GM18870 (cell line): ENCODE measurements around the gene PPM1D.
"Not testable (repeated sequence)": the region's sequence is repeated elsewhere in the genome, so short reads cannot be mapped to it uniquely, and the experiment has no call there.

Experiments
- ATAC-seq: cut with Tn5 transposase; IDR thresholded peaks from one replicate; pipeline ENCODE4 v1.9.1; 2021; ENCODE audit warnings: moderate library complexity; ENCODE audit not compliant: unreplicated experiment

PPM1D gene

DNA sequence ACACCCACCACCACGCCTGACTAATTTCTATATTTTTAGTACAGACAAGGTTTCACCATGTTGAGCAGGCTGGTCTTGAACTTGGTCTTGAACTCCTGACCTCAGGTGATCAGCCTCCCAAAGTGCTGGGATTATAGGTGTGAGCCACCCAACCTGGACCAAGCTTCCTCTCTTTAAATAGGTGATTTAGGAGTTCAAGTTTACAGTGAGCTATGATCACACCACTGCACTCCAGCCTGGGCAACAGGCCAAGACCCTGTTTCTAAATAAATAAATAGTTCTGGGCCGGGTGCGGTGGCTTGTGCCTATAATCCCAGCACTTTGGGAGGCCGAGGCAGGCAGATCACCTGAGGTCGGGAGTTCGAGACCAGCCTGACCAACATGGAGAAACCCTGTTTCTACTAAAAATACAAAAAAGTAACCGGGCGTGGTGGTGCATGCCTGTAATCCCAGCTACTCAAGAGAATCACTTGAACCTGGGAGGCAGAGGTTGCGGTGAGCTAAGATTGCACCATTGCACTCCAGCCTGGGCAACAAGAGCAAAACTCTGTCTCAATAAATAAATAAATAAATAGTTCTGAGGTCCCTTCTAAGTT is 6.5 kb upstream of the PPM1D start:
- not testable (repeated sequence) for ATAC-seq

DNA sequence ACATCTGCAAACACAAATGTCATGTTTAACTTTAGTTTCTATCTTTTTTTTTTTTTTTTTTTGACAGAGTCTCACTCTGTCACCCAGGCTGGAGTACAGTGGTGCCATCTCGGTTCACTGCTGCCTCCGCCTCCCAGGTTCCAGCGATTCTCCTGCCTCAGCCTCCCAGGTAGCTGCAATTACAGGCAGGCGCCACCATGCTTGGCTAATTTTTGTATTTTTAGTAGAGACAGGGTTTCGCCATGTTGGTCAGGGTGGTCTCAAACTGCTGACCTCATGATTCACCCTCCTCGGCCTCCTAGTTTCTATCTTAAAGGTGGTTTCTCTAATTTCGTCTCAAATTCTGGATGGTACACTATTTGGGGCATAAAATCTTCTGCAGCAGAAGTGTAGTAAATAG is 5.8 kb upstream of the PPM1D start:
- not testable (repeated sequence) for ATAC-seq

DNA sequence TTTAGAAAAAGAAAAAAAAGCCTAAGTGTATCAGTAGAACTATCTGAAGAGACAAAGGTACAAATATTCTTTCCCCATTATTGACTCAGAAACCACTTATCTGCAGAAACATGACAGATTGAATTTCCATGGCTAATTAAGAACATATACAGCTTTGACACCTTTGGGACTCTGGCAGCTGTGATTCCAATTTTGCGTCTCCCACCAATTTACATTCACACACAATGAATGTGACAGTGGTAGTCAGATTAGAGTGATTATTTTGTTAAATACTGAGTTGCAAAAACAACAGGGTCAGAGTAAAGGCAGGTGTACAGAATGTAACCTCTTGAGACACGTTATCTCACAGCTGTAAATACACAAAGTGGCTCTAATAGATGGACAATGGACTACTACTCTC is 5.3 kb upstream of the PPM1D start:
- ATAC-seq, result no peak

DNA sequence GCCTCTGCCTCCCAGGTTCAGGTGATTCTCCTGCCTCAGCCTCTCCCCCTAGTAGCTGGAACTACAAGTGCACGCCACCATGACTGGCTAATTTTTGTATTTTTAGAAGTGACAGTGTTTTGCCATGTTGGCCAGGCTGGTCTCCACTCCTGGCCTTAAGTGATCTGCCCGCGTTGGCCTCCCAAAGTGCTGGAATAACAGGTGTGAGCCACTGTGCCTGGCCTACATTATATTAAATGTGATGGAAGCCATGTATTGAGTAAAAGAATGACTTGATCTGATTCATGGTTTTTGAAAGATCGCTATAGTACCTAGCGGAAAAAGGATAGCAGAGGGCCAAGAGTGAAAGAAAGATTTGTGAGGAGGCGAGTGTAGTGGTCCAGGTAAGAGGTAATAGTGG is 2.7 kb upstream of the PPM1D start:
- no peak for ATAC-seq

DNA sequence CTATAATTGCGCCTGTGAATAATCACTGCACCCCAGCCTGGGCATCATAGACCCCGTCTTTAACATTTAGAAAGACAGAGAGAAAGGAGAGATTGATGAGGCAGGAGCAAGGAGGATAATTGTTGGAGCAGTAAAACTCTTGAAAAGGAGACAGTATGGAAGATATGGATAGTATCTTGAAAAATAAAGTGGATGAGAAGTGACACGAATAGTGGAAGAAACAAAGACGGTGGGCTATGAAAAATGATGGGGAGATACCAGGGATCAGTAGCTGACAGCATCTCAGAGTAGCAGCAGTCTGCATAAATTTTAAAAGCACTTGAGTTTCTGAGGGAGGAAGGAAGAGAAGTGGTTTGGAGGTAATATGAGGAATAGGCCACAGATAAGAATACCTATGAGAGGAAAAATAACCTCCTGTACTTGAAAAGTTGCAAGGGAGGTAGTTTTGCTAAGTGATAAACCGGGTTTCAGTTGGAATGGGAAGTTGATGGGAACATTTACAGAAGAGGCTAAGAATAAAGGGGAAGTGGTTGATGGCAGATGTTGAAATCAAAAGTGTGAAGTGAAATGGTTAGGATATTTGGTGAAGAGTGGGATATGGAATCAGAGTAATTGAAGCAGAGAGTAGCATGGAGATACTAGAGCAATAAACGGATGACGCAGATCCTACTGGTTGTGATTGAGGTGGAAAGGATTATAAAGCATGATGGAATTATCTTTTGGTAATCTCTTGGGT is 1.8 kb upstream of the PPM1D start:
- no peak for ATAC-seq

DNA sequence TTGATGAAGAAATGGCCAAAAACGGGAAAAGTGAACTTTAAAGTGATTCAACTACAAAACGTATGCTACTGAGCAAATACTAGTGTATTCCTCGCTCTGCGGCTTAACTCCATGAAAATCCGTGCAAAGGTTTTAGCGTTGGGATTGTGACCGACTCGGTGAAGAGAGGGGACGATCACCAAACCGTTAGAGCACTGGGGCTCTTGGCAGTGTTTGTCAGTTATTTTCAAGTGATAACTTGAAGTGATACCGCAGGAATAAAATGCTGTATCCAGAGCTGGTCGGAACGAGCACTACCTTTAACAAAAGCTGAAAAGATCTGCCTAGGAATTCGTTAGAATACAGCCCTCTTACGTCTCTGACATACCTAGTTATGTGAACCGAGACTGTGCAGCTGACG is 773 bp upstream of the PPM1D start:
- ATAC-seq, result no peak

DNA sequence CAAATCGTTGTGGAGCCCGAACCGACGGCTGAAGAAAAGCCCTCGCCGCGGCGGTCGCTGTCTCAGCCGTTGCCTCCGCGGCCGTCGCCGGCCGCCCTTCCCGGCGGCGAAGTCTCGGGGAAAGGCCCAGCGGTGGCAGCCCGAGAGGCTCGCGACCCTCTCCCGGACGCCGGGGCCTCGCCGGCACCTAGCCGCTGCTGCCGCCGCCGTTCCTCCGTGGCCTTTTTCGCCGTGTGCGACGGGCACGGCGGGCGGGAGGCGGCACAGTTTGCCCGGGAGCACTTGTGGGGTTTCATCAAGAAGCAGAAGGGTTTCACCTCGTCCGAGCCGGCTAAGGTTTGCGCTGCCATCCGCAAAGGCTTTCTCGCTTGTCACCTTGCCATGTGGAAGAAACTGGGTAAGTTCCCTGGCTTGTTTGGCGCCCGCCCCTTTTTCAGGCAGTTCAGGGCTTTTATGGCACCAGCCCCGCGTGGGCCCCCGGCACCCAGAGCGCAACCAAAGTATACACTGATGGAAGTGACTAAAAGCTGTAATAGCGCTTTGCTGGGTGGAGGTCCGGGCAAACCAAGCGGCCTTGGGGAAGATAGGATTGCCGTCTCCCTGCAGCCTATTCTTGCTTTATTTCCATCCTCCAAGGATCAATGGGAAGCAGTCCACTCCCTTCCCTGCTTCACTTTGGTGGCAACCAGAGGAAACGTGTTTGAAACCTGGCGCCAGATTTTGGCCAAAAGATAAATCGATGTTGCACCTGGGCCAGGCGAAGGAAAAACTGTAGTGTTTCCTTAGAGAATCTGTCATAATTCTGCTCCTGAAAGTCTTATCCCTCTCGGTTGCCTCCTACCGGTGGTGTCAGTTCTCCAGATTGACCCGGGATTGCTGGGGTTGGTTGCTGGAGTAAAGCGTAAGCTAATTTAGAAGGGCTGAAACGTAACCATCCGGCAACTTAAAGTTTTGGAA is 775 bp downstream of the PPM1D start:
- peak; percentile 9 for ATAC-seq

DNA sequence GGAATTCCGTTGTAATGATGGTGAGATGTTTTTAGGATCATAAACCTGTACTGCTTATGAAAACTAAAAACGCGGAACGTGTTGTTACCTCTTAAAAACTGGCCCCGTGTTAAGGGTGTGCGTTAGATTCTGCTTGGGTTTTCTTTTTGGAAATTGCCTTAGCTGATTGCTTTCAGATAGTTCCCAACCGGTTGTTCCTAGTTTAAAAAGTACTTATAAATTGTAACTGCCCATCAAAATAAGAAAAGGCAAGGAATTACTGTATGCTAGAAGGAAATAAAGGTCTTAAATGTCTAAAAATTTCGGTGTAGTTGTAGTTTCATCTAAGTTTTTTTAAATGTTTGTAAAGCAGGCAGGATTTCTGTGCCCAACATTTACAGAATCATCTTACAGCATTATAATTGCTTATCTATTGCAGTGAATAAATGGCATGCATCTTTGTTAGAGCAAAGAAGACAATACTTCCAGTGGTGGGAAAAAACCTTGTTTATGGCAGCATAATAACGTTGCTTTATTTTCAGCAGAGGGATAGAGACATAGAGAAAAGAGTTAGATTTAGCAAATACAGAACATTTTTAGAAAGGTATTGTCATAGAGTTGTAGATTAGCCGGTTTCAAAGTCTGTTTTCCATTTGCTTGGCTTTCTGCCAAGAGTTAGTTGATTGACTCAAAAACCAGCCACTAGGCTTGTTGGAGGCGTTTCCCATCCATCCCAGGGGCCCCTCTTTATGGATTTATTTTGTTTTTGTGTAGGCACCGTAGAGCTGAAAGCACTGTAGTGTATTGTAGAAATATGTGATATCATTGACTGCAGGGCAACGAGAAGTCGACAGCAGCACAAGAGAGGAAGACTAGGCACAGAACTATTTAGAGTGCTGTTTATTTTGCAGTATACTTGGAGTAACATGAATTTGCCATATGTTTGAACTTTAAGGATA is 1.7 kb downstream of the PPM1D start:
- no peak for ATAC-seq

DNA sequence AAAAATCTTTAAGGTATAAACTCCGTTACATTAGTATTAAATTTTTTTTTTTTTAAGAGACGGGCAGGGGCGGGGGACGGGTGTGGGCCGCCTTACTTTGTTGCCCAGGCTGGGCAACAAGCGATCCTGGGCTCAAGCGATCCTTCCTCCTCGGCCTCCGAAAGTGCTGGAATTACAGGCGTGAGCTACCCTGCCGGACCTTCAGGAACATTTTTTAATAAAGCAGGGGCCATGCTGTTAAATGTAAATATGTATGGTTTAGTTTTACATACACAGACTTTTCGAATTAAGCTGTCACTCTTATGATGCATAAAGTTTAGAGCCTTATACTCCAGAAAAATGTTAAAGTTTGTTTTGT is 2.4 kb downstream of the PPM1D start:
- ATAC-seq, result no peak

DNA sequence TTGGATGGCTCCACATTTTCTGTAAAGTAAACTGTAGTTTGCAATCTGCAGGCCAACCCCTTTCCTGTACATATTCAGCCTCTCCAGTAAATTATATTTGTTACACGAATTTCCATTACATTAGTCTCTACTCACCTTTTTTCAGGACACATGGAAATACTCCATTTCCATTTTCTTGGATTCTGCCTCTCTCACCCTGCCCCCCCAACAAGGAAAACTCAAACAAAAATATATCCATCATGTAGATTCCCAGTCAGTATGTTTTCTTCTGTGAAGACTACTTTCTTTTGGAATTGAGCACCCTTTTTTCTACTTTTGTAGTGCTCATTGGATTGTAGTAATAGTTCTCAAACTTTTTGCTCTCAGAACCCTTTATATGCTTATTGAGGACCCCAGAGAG is 2.9 kb downstream of the PPM1D start:
- ATAC-seq, result no peak

DNA sequence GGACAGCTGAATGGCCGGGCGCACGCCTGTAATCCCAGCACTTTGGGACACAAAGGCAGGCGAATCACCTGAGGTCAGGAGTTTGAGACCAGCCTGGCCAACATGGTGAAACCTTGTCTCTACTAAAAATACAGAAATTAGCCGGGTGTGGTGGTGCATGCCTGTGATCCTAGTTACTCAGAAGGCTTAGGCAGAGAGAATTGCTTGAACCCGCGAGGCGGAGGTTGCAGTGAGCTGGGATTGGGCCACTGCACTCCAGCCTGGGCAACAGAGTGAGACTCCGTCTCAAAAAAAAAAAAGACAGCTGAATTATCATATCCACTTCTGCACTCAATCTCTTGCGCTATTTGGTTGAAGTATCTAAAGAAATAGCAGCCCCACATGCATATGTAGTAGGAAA is 3.5 kb downstream of the PPM1D start:
- not testable (repeated sequence) for ATAC-seq

DNA sequence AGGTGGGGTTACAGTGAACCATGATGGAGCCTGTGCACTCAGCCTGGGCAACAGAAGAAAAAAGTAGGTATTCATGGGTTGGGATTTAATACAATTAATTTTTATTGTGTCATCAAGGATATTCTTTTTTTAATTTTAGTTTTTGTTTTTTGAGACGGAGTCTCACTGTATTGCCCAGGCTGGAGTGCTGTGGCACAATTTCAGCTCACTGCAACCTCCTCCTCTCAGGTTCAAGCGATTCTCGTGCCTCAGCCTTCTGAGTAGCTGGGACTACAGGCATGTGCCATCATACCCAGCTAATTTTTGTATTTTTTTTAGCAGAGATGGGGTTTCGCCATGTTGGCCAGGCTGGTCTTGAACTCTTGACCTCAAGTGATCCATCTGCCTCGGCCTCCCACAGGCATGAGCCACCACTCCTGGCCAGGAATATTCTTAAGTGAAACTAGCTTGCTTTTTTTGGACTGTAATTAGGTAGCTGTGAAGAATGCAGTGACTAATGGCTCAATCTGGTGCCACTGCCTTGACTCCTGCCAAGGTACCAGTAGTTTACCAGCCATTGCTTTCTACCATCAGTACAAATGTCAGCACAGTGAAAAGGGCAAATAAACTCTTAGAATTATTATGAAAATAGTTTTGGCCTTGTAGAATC is 4.8 kb downstream of the PPM1D start:
- ATAC-seq, result no peak

DNA sequence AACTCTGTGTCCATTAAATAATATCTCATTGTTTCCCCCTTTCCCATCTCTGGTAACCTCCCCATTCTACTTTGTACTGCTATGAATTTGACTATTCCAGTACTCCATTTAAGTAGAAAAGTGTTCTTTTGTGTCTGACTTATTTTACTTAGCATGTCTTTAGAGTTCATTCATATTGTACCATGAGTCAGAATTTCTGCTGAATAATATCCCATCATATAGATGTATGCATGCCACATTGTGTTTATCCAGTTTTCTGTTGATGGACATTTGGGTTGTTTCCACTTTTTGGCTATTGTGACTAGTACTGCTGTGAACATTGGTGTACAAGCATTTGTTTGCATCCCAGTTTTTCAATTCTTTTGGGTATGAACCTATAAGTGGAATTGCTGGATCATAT is 6.0 kb downstream of the PPM1D start:
- ATAC-seq, result no peak

DNA sequence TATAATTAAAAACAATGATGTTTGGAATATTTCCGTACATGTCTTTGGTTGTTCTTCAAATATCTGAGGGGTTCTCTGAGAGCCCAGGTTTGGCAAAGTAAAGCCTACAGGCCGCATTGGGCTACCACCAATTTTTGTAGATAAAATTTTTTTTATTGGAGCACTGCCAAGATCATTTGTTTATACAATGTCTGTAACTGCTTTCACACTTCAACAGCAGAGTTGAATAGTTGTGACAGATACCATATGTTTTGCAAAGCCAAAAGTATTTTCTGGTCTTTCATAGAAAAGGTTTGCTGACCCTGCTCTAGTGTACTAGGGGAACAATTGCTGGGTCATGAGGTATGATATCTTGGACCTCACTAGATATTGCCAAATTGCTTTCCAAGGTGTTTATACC is 10.5 kb downstream of the PPM1D start:
- ATAC-seq, result no peak

DNA sequence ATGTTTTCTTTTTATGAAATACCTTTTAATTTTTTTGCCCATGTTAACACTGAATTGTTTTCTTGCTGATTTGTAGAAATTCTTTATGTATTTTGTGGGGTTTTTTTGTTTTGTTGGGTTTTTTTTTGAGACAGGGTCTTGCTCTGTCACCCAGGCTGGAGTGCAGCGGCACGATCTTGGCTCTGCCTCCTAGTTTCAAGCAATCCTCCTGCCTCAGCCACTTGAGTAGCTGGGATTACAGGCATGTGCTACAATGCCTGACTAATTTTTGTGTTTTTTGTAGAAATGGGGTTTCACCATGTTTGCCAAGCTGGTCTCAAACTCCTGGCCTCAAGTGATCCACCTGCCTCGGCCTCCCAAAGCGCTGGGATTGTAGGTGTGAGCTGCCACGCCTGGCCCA is 11.3 kb downstream of the PPM1D start:
- ATAC-seq, result not testable (repeated sequence)

DNA sequence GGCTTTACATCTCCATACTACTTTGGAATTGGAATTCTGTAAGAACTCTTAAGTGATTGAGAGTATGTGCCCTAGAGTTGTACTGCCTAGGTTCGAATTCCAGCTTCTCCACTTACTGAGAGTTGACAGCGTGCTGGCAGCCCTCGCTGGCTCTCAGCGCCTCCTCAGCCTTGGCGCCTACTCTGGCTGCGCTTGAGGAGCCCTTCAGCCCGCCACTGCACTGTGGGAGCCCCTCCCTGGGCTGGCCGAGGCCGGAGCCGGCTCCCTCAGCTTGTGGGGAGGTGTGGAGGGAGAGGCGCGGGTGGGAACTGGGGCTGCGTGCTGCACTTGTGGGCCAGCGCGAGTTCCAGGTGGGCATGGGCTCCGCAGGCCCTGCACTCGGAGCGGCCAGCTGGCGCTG is 13.3 kb downstream of the PPM1D start:
- ATAC-seq, result no peak

DNA sequence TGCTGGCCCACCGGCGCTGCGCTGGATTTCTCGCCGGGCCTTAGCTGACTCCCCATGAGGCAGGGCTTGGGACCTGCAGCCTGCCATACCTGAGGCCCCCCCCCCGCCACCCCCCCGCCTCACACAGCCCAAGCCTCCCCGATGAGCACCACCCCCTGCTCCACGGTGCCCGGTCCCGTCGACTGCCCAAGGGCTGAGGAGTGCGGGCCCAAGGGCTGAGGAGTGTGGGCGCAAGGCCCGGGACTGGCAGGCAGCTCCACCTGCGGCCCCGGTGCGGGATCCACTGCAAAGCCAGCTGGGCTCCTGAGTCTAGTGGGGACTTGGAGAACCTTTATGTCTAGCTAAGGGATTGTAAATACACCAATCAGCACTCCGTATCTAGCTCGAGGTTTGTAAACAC is 13.8 kb downstream of the PPM1D start:
- not testable (repeated sequence) for ATAC-seq

DNA sequence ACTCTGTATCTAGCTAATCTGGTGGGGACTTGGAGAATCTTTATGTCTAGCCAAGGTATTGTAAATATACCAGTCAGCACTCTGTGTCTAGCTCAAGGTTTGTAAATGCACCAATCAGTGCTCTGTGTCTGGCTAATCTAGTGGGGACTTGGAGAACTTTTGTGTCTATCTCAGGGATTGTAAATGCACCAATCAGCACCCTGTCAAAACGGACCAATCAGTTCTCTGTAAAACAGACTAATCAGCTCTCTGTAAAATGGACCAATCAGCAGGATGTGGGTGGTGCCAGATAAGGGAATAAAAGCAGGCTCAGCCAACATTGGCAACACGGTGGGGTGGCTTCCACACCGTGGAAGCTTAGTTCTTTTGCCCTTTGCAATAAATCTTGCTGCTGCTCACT is 14.3 kb downstream of the PPM1D start:
- not testable (repeated sequence) for ATAC-seq

DNA sequence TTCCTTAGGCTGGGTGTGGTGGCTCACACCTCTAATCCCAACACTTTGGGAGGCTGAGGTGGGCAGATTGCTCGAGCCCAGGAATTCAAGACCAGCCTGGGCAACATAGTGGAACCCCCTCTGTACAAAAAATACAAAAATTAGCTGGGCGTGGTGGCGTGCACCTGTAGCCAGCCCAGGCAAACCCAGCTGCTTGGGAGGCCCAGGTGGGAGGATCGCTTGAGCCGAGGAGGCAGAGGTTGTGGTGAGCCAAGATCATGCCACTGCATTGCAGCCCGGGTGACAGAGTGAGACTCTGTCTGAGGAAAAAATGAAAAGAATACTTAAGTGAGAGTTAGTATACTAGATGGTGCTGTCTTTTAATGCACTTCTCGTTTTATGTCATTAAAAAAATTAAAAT is 15.1 kb downstream of the PPM1D start:
- no peak for ATAC-seq

DNA sequence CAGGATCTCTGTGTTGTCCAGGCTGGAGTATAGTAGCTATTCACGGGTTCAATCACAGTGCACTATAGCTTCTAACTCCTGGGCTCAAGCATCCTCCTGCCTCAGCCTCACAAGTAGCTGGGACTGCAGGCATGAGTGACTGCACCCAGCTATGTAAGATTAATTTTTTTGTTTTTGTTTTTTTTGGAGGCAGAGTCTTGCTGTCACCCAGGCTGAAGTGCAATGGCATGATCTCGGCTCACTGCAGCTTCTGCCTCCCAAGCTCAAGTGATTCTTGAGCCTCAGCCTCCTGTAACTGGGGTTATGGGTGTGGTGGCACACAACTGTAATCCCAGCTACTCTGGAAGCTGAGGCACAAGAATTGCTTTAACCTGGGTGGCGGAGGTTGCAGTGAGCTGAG is 15.8 kb downstream of the PPM1D start:
- no peak for ATAC-seq
